PC-3 (cell line): Measurements from ENCODE around the gene PID1. TPM values are rescaled to one million over a fixed set of nuclear protein-coding genes. Genes with fewer than 3 reads are reported as not detected.

Source experiments
- ATAC-seq: fragments of 200-7000 bp; cut with Tn5 transposase; 2 replicates; pipeline ENCODE4 v1.9.1; 2020; ENCODE audit warnings: mild to moderate bottlenecking, moderate library complexity
- BruUV-seq: library from RNA; stranded (reverse); fragments of 400-500 nt; replicated peaks from 2 replicates; lab custom pipeline; 2021; lab: Mats Ljungman, UMichigan
- CTCF ChIA-PET: fragments of 300-600 bp; sonication (Branson Sonifier 250); formaldehyde crosslinking; loops from one replicate; lab custom pipeline; 2022; ENCODE audit warnings: antibody characterized with exemption; lab: Charles Lee
- POLR2A ChIA-PET: fragments of 300-600 bp; sonication (Branson Sonifier 250); formaldehyde crosslinking; loops from one replicate; lab custom pipeline; 2022; ENCODE audit warnings: antibody characterized with exemption; ENCODE audit not compliant: unreplicated experiment; lab: Charles Lee
- DNase-seq: peaks from one replicate; pipeline ENCODE4 v3.0.0-alpha.2; 2015
- H2AFZ ChIP-seq: fragments of 300-600 bp; sonication (generic); 2 replicates; pipeline ENCODE4 v1.6.0; 2016; ENCODE audit warnings: antibody characterized with exemption, low read length
- H3F3A ChIP-seq: fragments of 300-600 bp; sonication (generic); one replicate; pipeline ENCODE4 v1.6.0; 2017; ENCODE audit warnings: antibody characterized with exemption, low read length, control low read depth, mild to moderate bottlenecking; ENCODE audit not compliant: unreplicated experiment
- H3K27ac ChIP-seq: fragments of 300-600 bp; sonication (generic); 2 replicates; pipeline ENCODE4 v1.5.1; 2016; ENCODE audit warnings: mild to moderate bottlenecking, low read length
- H3K27me3 ChIP-seq: fragments of 300-600 bp; sonication (generic); 2 replicates; pipeline ENCODE4 v1.6.1; 2016; ENCODE audit warnings: low read length, mixed read lengths
- H3K36me3 ChIP-seq: fragments of 300-600 bp; sonication (generic); 2 replicates; pipeline ENCODE4 v1.6.1; 2016; ENCODE audit warnings: low read depth, mixed run types, low read length, mixed read lengths
- H3K4me1 ChIP-seq: fragments of 300-600 bp; sonication (generic); 2 replicates; pipeline ENCODE4 v1.5.1; 2016; ENCODE audit warnings: low read length; ENCODE audit not compliant: insufficient read depth
- H3K4me2 ChIP-seq: fragments of 300-600 bp; sonication (generic); 2 replicates; pipeline ENCODE4 v1.6.0; 2016; ENCODE audit warnings: low read length
- H3K4me3 ChIP-seq: fragments of 300-600 bp; sonication (generic); 2 replicates; pipeline ENCODE4 v1.5.1; 2016; ENCODE audit warnings: mild to moderate bottlenecking, low read length, mixed read lengths
- H3K79me2 ChIP-seq: fragments of 300-600 bp; sonication (generic); 2 replicates; pipeline ENCODE4 v1.6.1; 2017; ENCODE audit warnings: low read length, mixed read lengths
- H3K9ac ChIP-seq: fragments of 300-600 bp; sonication (generic); 2 replicates; pipeline ENCODE4 v1.6.0; 2016; ENCODE audit warnings: mild to moderate bottlenecking, low read length
- H3K9me2 ChIP-seq: fragments of 300-600 bp; sonication (generic); replicated peaks from 2 replicates; pipeline ENCODE4 v1.6.1; 2016; ENCODE audit warnings: mixed run types, low read length, mixed read lengths
- H3K9me3 ChIP-seq: fragments of 300-600 bp; sonication (generic); 2 replicates; pipeline ENCODE4 v1.6.1; 2016; ENCODE audit warnings: low read length, mixed read lengths
- H4K20me1 ChIP-seq: fragments of 300-600 bp; sonication (generic); 2 replicates; pipeline ENCODE4 v1.6.1; 2016; ENCODE audit warnings: low read length, mixed read lengths
- EZH2 ChIP-seq: fragments of 300-600 bp; sonication (generic); IDR thresholded peaks from one replicate; pipeline ENCODE4 v1.6.1; 2017; ENCODE audit warnings: antibody characterized with exemption, mild to moderate bottlenecking, low read length; ENCODE audit not compliant: unreplicated experiment
- EZH2phosphoT487 ChIP-seq: fragments of 300-600 bp; sonication (generic); IDR thresholded peaks from 2 replicates; pipeline ENCODE4 v1.6.1; 2018; ENCODE audit warnings: mild to moderate bottlenecking, antibody characterized with exemption, low read length, borderline replicate concordance
- intact Hi-C: fragments of 100-400 bp; cut with micrococcal nuclease; formaldehyde crosslinking; loops from 2 replicates; pipeline ENCODE4 v1.9.0; 2023
- total RNA-seq: library from RNA; depleted of rRNA; stranded (reverse); fragments of >200 nt; gene quantifications from 2 replicates; pipeline ENCODE4 v1.2.3, GENCODE V29; 2014
- TF ChIP-seq, protein P1 (sequence below): fragments of 300-600 bp; sonication (generic); conservative IDR thresholded peaks from 2 replicates; pipeline ENCODE4 v1.5.1; 2017; ENCODE audit warnings: antibody characterized with exemption, low read depth, mild to moderate bottlenecking, low read length

Gene PID1
- total RNA-seq, 1 experiment from 2014 or later: 0.84 TPM

DNA sequence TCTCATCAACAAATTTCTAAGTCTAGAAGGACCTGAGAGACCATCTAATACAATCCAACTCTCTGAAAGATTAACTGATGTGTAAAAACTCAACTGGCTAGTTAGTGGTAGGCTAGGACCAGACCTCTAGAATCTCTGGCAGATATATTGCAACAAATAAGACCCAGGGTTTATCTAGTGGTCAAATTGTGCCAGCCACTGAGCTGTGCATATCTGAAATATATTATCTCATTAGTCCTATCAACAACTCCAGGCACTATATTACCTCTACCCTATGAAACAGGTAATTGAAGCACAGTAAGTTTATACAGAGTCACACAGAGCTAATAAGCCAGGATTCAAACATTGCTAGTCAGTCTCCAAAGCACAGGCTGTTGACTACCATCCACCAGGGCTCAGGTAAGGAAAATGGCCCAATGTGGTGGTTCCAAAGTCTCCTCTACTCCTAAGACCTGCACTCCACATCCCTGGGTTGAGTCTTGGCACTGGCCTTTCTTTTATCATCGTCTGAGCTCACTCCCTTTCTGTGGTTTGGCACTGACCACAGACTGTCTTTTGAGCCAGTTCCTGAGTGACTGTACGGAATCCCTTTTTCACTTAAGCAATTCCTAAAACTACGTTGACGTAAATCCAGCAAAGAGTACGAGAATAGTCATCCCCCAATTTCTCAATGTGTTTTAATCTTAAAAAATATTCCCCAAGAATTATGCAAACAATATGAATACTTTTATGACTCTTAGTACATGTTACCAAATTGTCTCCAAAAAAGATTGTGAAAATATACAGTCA, 11.9 kb upstream of the PID1 start:
- Histone ChIP-seq H3K9me2 (no peaks in the 10 kb centered on the region), H3K4me1 (peaks cover 13% of the 10 kb centered on the region), H3F3A (no peaks in the 10 kb centered on the region), H3K9me3 (no peaks in the 10 kb centered on the region), H3K79me2 (no peaks in the 10 kb centered on the region), H3K27me3 (no peaks in the 10 kb centered on the region), H3K4me2 (peak overlapping the region; percentile 21), H3K4me3 (no peak overlapping the region), H3K27ac (peak overlapping the region; percentile 61), H4K20me1 (no peaks in the 10 kb centered on the region), H2AFZ (no peak overlapping the region), H3K9ac (peak overlapping the region; percentile 36), H3K36me3 (no peaks in the 10 kb centered on the region)
- ChIA-PET POLR2A (interaction anchor here (0.7 kb wide), 1 partner anchor 193 kb away, joined by 4 read pairs; no protein-coding TSS in a partner anchor), CTCF (no interaction called here)
- DNase-seq: peak; percentile 91
- no TSS peak for BruUV-seq
- intact Hi-C loops: no loop called here
- peak; percentile 95 for ATAC-seq
- TF ChIP-seq, protein P1, sequence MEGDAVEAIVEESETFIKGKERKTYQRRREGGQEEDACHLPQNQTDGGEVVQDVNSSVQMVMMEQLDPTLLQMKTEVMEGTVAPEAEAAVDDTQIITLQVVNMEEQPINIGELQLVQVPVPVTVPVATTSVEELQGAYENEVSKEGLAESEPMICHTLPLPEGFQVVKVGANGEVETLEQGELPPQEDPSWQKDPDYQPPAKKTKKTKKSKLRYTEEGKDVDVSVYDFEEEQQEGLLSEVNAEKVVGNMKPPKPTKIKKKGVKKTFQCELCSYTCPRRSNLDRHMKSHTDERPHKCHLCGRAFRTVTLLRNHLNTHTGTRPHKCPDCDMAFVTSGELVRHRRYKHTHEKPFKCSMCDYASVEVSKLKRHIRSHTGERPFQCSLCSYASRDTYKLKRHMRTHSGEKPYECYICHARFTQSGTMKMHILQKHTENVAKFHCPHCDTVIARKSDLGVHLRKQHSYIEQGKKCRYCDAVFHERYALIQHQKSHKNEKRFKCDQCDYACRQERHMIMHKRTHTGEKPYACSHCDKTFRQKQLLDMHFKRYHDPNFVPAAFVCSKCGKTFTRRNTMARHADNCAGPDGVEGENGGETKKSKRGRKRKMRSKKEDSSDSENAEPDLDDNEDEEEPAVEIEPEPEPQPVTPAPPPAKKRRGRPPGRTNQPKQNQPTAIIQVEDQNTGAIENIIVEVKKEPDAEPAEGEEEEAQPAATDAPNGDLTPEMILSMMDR: no peak
- TF ChIP-seq EZH2phosphoT487 (no peak), EZH2 (no peak)

DNA sequence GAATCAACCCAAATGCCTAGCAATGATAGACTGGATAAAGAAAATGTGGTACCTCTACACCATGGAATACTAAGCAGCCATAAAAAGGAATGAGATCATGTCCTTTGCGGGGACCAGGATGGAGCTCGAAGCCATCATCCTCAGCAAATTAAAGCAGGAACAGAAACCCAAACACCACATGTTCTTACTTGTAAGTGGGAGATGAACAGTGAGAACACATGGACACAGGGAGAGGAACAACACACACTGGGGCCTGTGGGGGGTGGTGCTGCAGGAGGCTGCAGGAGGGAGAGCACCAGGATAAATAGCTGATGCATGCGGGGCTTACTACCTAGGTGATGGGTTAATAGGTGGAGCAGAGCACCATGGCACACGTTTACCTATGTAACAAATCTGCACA, 8.4 kb upstream of the PID1 start:
- ChIA-PET CTCF (no interaction called here), POLR2A (no interaction called here)
- H3K27ac ChIP-seq: no peak overlapping the region
- H3K36me3 ChIP-seq: no peaks in the 10 kb centered on the region
- H3F3A ChIP-seq: no peaks in the 10 kb centered on the region
- no peaks in the 10 kb centered on the region for H3K79me2 ChIP-seq
- DNase-seq (no peak), ATAC-seq (no peak)
- BruUV-seq: no TSS peak
- H4K20me1 ChIP-seq: no peaks in the 10 kb centered on the region
- H3K4me2 ChIP-seq: no peak overlapping the region
- no peaks in the 10 kb centered on the region for H3K27me3 ChIP-seq
- no peaks in the 10 kb centered on the region for H3K9me2 ChIP-seq
- intact Hi-C loops: loop anchor here (10.0 kb wide), 1 partner anchor 155 kb away; no protein-coding TSS in a partner anchor
- no peak overlapping the region for H3K4me3 ChIP-seq
- no peaks in the 10 kb centered on the region for H3K9me3 ChIP-seq
- H3K9ac ChIP-seq: no peak overlapping the region
- peaks cover 13% of the 10 kb centered on the region for H3K4me1 ChIP-seq
- TF ChIP-seq EZH2phosphoT487: no peak
- TF ChIP-seq EZH2: no peak
- TF ChIP-seq, protein P1: no peak
- H2AFZ ChIP-seq: no peak overlapping the region

GRCh38 chr2:229275506-229275905, 4.4 kb upstream of the PID1 start:
- BruUV-seq: no TSS peak
- Histone ChIP-seq H3K9ac (no peak overlapping the region), H3K9me3 (no peaks in the 10 kb centered on the region), H4K20me1 (no peaks in the 10 kb centered on the region), H3K4me1 (0 out of 2 replicates have a peak, but pooled peaks cover 4% of the 10 kb centered on the region), H3K36me3 (no peaks in the 10 kb centered on the region), H3K4me2 (no peak overlapping the region), H2AFZ (no peak overlapping the region), H3K4me3 (no peak overlapping the region), H3K27me3 (peaks cover 5% of the 10 kb centered on the region; the same call in 1 of the 2 replicates), H3K27ac (no peak overlapping the region), H3F3A (no peaks in the 10 kb centered on the region), H3K9me2 (no peaks in the 10 kb centered on the region), H3K79me2 (no peaks in the 10 kb centered on the region)
- CTCF ChIA-PET: no interaction called here
- no peak for TF ChIP-seq EZH2
- TF ChIP-seq EZH2phosphoT487: no peak
- TF ChIP-seq, protein P1: no peak
- ATAC-seq (no peak), DNase-seq (no peak)
- POLR2A ChIA-PET: no interaction called here
- intact Hi-C loops: loop anchor here (10.0 kb wide), 1 partner anchor 159 kb away; no protein-coding TSS in a partner anchor
